HG02852 (cell line): ENCODE measurements around the gene NFX1.

Experiments
- ATAC-seq: cut with Tn5 transposase; IDR thresholded peaks from one replicate; pipeline ENCODE4 v1.9.1; 2021; ENCODE audit warnings: mild to moderate bottlenecking, moderate library complexity; ENCODE audit not compliant: unreplicated experiment

Gene NFX1

GRCh38 chr9:33415501-33416038 lies 125.3 kb downstream of the NFX1 start:
- ATAC-seq = peak; percentile 65

- no peak for ATAC-seq
Measured at GRCh38 chr9:33416996-33417395, 126.7 kb downstream of the NFX1 start.

GRCh38 chr9:33418090-33418489 lies 127.8 kb downstream of the NFX1 start:
- ATAC-seq = no peak

GRCh38 chr9:33419708-33420303 lies 129.5 kb downstream of the NFX1 start:
- ATAC-seq = no peak
